ENCODE results near the gene TBC1D8.

The TBC1D8 gene

DNA sequence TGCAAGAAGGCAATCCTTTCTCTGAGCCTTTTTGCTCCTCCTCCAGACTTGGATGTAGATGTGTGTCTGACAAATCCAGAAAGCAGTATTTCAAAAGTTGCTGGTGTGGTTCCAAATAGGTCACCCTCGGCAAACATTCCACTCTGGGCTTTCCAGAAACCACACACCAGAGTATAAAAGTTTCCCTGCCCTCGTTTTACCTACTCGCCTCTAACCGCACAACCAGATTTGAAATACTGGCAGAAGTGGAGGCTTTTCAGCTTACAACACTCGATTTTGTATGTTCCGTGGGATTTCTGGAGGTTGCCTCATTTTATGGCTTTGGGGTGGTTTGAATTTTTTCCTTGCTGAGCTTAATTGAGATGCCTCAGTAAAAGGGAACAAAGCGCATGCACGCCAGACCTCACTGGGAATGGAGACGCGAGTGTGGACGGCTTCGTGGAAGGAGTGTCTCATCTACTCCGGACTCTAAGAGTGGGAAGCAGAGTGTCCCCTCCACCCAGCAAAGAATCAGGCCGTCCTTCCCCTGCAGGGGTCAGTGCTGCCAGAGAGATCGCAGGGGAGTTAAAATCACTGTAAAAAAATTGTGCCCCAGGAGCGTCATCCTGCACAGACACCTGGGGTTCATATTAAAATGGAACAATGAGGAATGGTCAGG, 193.1 kb downstream of the TBC1D8 start:
- no peaks in the 10 kb centered on the region for H3K36me3 ChIP-seq (ENCODE audit: control insufficient read depth, low read length)
- peaks cover 2% of the 10 kb centered on the region; the same call in 1 of the 2 replicates for H3K27me3 ChIP-seq (ENCODE audit: control insufficient read depth, low read length)
- no peaks in the 10 kb centered on the region for H3K9me2 ChIP-seq (replicated peaks; ENCODE audit: control insufficient read depth, low read length)
- H4K20me1 ChIP-seq (ENCODE audit: control insufficient read depth, insufficient read depth, low read depth, low read length) = no peaks in the 10 kb centered on the region
- no peaks in the 10 kb centered on the region for H3F3A ChIP-seq (ENCODE audit: control insufficient read depth, insufficient read depth)
- H3K79me2 ChIP-seq (ENCODE audit: control insufficient read depth, low read length) = no peaks in the 10 kb centered on the region
- H3K27ac ChIP-seq (ENCODE audit: low read depth, low read length) = no peak overlapping the region
- H3K4me2 ChIP-seq (ENCODE audit: low read length) = no peak overlapping the region
- TF ChIP-seq, protein P1, sequence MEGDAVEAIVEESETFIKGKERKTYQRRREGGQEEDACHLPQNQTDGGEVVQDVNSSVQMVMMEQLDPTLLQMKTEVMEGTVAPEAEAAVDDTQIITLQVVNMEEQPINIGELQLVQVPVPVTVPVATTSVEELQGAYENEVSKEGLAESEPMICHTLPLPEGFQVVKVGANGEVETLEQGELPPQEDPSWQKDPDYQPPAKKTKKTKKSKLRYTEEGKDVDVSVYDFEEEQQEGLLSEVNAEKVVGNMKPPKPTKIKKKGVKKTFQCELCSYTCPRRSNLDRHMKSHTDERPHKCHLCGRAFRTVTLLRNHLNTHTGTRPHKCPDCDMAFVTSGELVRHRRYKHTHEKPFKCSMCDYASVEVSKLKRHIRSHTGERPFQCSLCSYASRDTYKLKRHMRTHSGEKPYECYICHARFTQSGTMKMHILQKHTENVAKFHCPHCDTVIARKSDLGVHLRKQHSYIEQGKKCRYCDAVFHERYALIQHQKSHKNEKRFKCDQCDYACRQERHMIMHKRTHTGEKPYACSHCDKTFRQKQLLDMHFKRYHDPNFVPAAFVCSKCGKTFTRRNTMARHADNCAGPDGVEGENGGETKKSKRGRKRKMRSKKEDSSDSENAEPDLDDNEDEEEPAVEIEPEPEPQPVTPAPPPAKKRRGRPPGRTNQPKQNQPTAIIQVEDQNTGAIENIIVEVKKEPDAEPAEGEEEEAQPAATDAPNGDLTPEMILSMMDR (IDR thresholded peaks at IDR 0.05; ENCODE audit: low read depth, low read length, poor library complexity, severe bottlenecking) = no peak
- H3K4me3 ChIP-seq (ENCODE audit: low read length) = no peak overlapping the region
- H3K4me1 ChIP-seq (ENCODE audit: control insufficient read depth, low read length) = no peaks in the 10 kb centered on the region
- no peaks in the 10 kb centered on the region for H3K9me3 ChIP-seq (ENCODE audit: control insufficient read depth, insufficient read depth, low read length)

All from DOHH2 (cell line).